Measurements from ENCODE around the gene HIBCH. TPM values are rescaled to one million over a fixed set of nuclear protein-coding genes. Genes with fewer than 3 reads are reported as not detected.

HIBCH gene
- total and polyA plus RNA-seq, 10 donors: 12.0 to 38.7 (median 25.5) TPM

DNA sequence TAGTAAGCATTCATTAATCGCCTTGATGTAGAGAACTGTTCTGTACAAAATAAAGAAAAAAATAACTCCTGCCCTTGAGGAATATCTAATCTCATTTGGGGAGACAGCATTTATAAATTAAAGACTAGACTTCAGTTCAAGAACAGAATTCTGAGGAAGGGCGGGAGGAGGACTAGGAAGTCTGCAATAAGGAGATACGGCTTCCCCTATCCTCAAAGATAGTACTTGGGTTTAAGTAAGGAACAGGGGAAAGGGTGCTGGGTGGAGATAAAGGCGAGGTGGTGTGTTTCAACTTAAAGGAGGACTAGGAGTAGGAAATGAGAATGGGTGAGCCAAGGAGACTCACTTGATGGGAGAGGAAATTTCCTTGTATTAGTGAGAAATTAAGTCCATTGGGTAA is 135.2 kb downstream of the HIBCH start:
- Histone ChIP-seq H3K4me3 (no peak overlapping the region), H3K9me3 (no peaks in the 10 kb centered on the region), H3K27ac (peak overlapping the region in 1 of 8 donors; percentile 3), H3K36me3 (no peaks in the 10 kb centered on the region), H3K27me3 (replicated peaks in 1 of 7) (peaks cover 0 to 19% (median 7%) of the 10 kb centered on the region in 7 donors), H3K4me1 (peaks cover 0 to 33% (median 20%) of the 10 kb centered on the region in 6 donors)
- no peak for DNase-seq
- WGBS, 5 donors: 41 to 69% (median 58%) methylated on average over 4 of the region's 4 CpGs
- TF ChIP-seq CTCF (IDR thresholded peaks at IDR 0.05 in 8 of 11, conservative IDR thresholded peaks at IDR 0.05 in 3 of 11): no peak
- no peak for TF ChIP-seq POLR2AphosphoS5 (IDR thresholded peaks at IDR 0.05)
- no peak for TF ChIP-seq POLR2A (IDR thresholded peaks at IDR 0.05)
- intact Hi-C loops (cut with DNase I; ENCODE audit: low total_unique reads): no loop called here

DNA sequence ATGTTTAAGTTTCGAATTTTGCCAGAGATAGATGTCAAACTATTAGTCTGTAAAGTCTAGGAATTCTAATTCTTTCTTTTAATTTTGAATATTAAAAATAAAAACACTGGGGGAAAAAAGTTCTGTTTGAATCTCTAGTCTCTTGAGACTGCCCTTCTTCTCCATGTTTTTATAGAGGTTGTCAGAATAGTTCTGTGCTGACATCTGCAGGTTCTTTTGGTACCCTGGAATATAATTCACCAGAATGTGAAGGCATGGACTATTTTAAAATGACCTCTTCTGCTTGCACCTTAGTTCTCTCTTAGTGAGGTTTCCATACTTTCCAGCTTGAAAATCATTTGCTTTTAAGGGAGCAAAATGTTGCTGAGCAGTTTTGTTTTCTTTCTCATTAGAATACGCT is 136.1 kb downstream of the HIBCH start:
- H3K9me3 ChIP-seq: no peaks in the 10 kb centered on the region
- TF ChIP-seq CTCF (IDR thresholded peaks at IDR 0.05 in 8 of 11, conservative IDR thresholded peaks at IDR 0.05 in 3 of 11): no peak
- peaks cover 0 to 19% (median 7%) of the 10 kb centered on the region in 7 donors for H3K27me3 ChIP-seq (replicated peaks in 1 of 7)
- 71 to 96% (median 87%) methylated on average over 2 of the region's 2 CpGs for WGBS, 5 donors
- H3K4me3 ChIP-seq: no peak overlapping the region
- no peak for DNase-seq
- peaks cover 0 to 35% (median 20%) of the 10 kb centered on the region in 6 donors for H3K4me1 ChIP-seq
- no peak overlapping the region for H3K27ac ChIP-seq
- intact Hi-C loops (cut with DNase I; ENCODE audit: low total_unique reads): no loop called here
- H3K36me3 ChIP-seq: no peaks in the 10 kb centered on the region

DNA sequence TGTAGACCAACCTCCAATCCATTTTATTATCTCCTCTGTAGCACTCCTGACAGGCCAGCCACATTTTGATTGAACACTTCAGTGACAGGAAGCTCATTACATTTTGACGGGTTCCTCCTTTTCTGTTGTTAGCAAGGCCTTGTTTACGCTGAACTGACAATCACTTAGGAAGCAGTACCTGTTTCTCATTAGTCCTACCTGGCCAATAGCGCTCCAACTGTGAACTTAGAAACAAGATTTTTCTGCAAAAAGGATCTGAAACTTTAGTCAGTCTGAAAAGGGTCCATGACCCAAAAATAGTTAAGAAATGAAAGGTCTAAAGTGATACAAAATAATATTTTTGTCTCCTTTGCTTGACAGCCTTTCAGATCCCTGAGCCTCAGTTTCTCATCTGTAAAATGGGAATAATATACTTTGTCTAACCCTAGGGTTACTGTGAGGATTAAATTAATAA is 137.5 kb downstream of the HIBCH start:
- DNase-seq: no peak
- WGBS, 5 donors: 38 to 51% (median 42%) methylated on average over 3 of the region's 3 CpGs
- H3K36me3 ChIP-seq: no peaks in the 10 kb centered on the region
- TF ChIP-seq CTCF (IDR thresholded peaks at IDR 0.05 in 8 of 11, conservative IDR thresholded peaks at IDR 0.05 in 3 of 11): no peak
- TF ChIP-seq POLR2AphosphoS5 (IDR thresholded peaks at IDR 0.05): no peak
- TF ChIP-seq POLR2A (IDR thresholded peaks at IDR 0.05): no peak
- H3K4me1 ChIP-seq: peaks cover 0 to 35% (median 20%) of the 10 kb centered on the region in 6 donors
- peak overlapping the region in 2 of 8 donors; percentile 22 to 81 for H3K27ac ChIP-seq
- no peaks in the 10 kb centered on the region for H3K9me3 ChIP-seq
- intact Hi-C loops (cut with DNase I; ENCODE audit: low total_unique reads): no loop called here
- no peak overlapping the region for H3K4me3 ChIP-seq
- H3K27me3 ChIP-seq (replicated peaks in 1 of 7): peaks cover 0 to 19% (median 7%) of the 10 kb centered on the region in 7 donors

GRCh38 chr2:190181123-190181669 is 138.4 kb downstream of the HIBCH start:
- H3K27me3 ChIP-seq (replicated peaks in 1 of 7): peaks cover 0 to 19% (median 7%) of the 10 kb centered on the region in 7 donors
- no peak for TF ChIP-seq CTCF (IDR thresholded peaks at IDR 0.05 in 8 of 11, conservative IDR thresholded peaks at IDR 0.05 in 3 of 11)
- no peak for TF ChIP-seq POLR2A (IDR thresholded peaks at IDR 0.05)
- no peak for TF ChIP-seq POLR2AphosphoS5 (IDR thresholded peaks at IDR 0.05)
- no peaks in the 10 kb centered on the region for H3K36me3 ChIP-seq
- WGBS, 5 donors: 17 to 26% (median 18%) methylated on average over 11 of the region's 11 CpGs
- H3K9me3 ChIP-seq: no peaks in the 10 kb centered on the region
- H3K4me1 ChIP-seq: peaks cover 0 to 35% (median 20%) of the 10 kb centered on the region in 6 donors
- no peak for DNase-seq
- H3K4me3 ChIP-seq: peak overlapping the region; percentile 45 to 76 (median 54)
- peak overlapping the region in 7 of 8 donors; percentile 56 to 82 (median 70) for H3K27ac ChIP-seq
- intact Hi-C loops (cut with DNase I; ENCODE audit: low total_unique reads): no loop called here
